ENCODE data around the gene MFAP3L.

MFAP3L gene

DNA sequence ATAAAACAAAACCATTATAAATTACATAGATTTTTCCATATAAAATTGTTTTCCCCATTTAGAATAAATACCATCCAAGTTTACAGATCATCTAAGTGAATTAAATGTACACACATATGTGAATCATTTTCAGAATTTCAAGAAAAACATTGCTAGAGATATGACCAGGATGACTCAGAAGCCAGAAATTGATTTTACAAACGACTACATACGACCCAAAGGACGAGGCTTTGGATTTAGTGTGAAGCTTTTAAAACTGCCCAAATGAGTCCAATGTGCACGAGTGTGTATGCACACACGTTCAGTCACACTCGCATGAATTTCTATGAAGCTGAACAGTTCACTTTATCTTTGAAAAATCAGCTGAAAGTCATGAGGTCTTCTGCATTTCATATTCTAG, 37.9 kb downstream of the MFAP3L start (continued):
- TF ChIP-seq BCL11B (tag by site-specific recombination; IDR thresholded peaks at IDR 0.05; ENCODE audit: low read depth) = no peak

GRCh38 chr4:169987327-169988228, 38.6 kb downstream of the MFAP3L start:
- CTCF ChIA-PET = no interaction called here

DNA sequence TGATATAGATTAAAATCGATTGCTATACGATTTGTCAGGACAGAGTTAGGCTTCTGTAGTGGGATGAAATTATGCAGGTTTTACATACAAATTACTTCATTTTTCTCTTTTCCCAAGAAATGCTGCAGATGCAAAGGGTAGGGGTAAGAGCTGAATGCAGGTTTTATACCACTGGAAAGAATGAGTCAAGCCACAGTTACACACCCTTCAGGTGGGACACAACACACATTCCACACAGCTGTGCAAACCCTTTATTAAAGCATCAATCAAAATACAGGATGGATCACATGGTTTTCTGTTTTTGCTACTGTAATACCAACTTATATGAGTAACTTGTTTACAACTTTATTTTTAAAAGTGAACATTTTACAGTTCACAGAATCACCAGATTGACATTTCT, 39.8 kb downstream of the MFAP3L start:
- H3K36me3 ChIP-seq (ENCODE audit: control insufficient read depth in 2 of 2, insufficient read depth in 1 of 2, low read length in 2 of 2) = no peaks in the 10 kb centered on the region
- no peaks in the 10 kb centered on the region for H3K4me1 ChIP-seq (ENCODE audit: control insufficient read depth, insufficient read depth, low read length)
- no peak overlapping the region for H3K27ac ChIP-seq (ENCODE audit: extremely low read depth, low read depth, low read length)
- H3K4me3 ChIP-seq (ENCODE audit: low read depth, low read length) = no peak overlapping the region
- CTCF ChIA-PET = no interaction called here
- POLR2A ChIA-PET = no interaction called here
- no peak for TF ChIP-seq BCL11A (tag by site-specific recombination; IDR thresholded peaks at IDR 0.05; ENCODE audit: low read depth)
- no peak for TF ChIP-seq YY1 (tag by site-specific recombination; IDR thresholded peaks at IDR 0.05)
- TF ChIP-seq ZNF239 (tag by site-specific recombination; IDR thresholded peaks at IDR 0.05) = no peak
- TF ChIP-seq, protein P1, sequence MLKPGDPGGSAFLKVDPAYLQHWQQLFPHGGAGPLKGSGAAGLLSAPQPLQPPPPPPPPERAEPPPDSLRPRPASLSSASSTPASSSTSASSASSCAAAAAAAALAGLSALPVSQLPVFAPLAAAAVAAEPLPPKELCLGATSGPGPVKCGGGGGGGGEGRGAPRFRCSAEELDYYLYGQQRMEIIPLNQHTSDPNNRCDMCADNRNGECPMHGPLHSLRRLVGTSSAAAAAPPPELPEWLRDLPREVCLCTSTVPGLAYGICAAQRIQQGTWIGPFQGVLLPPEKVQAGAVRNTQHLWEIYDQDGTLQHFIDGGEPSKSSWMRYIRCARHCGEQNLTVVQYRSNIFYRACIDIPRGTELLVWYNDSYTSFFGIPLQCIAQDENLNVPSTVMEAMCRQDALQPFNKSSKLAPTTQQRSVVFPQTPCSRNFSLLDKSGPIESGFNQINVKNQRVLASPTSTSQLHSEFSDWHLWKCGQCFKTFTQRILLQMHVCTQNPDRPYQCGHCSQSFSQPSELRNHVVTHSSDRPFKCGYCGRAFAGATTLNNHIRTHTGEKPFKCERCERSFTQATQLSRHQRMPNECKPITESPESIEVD (tag by site-specific recombination; IDR thresholded peaks at IDR 0.05) = no peak
- no peaks in the 10 kb centered on the region for H3K9me3 ChIP-seq (ENCODE audit: control insufficient read depth, insufficient read depth, low read depth, low read length)

More at GRCh38 chr4:169987327-169988228, 38.6 kb downstream of the MFAP3L start:
- no peaks in the 10 kb centered on the region for H3K4me1 ChIP-seq (ENCODE audit: control insufficient read depth, insufficient read depth, low read length)
- H3K36me3 ChIP-seq (ENCODE audit: control insufficient read depth in 2 of 2, insufficient read depth in 1 of 2, low read length in 2 of 2) = no peaks in the 10 kb centered on the region
- no peak overlapping the region for H3K4me3 ChIP-seq (ENCODE audit: low read depth, low read length)
- POLR2A ChIA-PET = no interaction called here
- H3K9me3 ChIP-seq (ENCODE audit: control insufficient read depth, insufficient read depth, low read depth, low read length) = no peaks in the 10 kb centered on the region
- TF ChIP-seq ZNF366 (tag by site-specific recombination; conservative IDR thresholded peaks at IDR 0.05) (no peak), ZBTB17 (tag by site-specific recombination; IDR thresholded peaks at IDR 0.05) (no peak), ZNF596 (tag by site-specific recombination; IDR thresholded peaks at IDR 0.05) (no peak), ZNF121 (tag by site-specific recombination; IDR thresholded peaks at IDR 0.05) (no peak), ZNF354C (tag by site-specific recombination; IDR thresholded peaks at IDR 0.05; ENCODE audit: borderline replicate concordance, low read depth) (no peak), ZNF664 (tag by site-specific recombination; IDR thresholded peaks at IDR 0.05) (no peak), ZNF202 (tag by site-specific recombination; IDR thresholded peaks at IDR 0.05; ENCODE audit: borderline replicate concordance) (no peak), ZNF843 (tag by site-specific recombination; IDR thresholded peaks at IDR 0.05) (no peak), ZNF211 (tag by site-specific recombination; IDR thresholded peaks at IDR 0.05; ENCODE audit: low read depth) (no peak), PRDM1 (tag by site-specific recombination; IDR thresholded peaks at IDR 0.05) (no peak), ZNF501 (tag by site-specific recombination; IDR thresholded peaks at IDR 0.05) (no peak), ZNF777 (tag by site-specific recombination; IDR thresholded peaks at IDR 0.05; ENCODE audit: borderline replicate concordance) (no peak), ZBTB49 (tag by site-specific recombination; IDR thresholded peaks at IDR 0.05; ENCODE audit: low read depth) (no peak)
- TF ChIP-seq, protein P2, sequence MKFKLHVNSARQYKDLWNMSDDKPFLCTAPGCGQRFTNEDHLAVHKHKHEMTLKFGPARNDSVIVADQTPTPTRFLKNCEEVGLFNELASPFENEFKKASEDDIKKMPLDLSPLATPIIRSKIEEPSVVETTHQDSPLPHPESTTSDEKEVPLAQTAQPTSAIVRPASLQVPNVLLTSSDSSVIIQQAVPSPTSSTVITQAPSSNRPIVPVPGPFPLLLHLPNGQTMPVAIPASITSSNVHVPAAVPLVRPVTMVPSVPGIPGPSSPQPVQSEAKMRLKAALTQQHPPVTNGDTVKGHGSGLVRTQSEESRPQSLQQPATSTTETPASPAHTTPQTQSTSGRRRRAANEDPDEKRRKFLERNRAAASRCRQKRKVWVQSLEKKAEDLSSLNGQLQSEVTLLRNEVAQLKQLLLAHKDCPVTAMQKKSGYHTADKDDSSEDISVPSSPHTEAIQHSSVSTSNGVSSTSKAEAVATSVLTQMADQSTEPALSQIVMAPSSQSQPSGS (tag by site-specific recombination; IDR thresholded peaks at IDR 0.05; ENCODE audit: low read depth) = no peak
- TF ChIP-seq, protein P3, sequence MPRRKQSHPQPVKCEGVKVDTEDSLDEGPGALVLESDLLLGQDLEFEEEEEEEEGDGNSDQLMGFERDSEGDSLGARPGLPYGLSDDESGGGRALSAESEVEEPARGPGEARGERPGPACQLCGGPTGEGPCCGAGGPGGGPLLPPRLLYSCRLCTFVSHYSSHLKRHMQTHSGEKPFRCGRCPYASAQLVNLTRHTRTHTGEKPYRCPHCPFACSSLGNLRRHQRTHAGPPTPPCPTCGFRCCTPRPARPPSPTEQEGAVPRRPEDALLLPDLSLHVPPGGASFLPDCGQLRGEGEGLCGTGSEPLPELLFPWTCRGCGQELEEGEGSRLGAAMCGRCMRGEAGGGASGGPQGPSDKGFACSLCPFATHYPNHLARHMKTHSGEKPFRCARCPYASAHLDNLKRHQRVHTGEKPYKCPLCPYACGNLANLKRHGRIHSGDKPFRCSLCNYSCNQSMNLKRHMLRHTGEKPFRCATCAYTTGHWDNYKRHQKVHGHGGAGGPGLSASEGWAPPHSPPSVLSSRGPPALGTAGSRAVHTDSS (tag by site-specific recombination; IDR thresholded peaks at IDR 0.05) = no peak
- TF ChIP-seq, protein P4, sequence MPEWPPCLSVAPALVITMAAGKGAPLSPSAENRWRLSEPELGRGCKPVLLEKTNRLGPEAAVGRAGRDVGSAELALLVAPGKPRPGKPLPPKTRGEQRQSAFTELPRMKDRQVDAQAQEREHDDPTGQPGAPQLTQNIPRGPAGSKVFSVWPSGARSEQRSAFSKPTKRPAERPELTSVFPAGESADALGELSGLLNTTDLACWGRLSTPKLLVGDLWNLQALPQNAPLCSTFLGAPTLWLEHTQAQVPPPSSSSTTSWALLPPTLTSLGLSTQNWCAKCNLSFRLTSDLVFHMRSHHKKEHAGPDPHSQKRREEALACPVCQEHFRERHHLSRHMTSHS (tag by site-specific recombination; IDR thresholded peaks at IDR 0.05) = no peak
- H3K27ac ChIP-seq (ENCODE audit: extremely low read depth, low read depth, low read length) = no peak overlapping the region

Measured in HEK293 (cell line).